ENCODE measurements around the gene ASXL1. TPM values are rescaled to one million over a fixed set of nuclear protein-coding genes. Genes with fewer than 3 reads are reported as not detected.

ASXL1 gene
- total and polyA plus RNA-seq, 10 of the 15 experiments (the other 5 are each of a cell fraction or from before 2014, with no cell fraction given) = 11.0 to 87.6 (median 56.8) TPM

- peaks cover 0 to 11% of the 10 kb centered on the region in 2 experiments; a peak in 1 of 4 replicates for H3K36me3 ChIP-seq (ENCODE audit: control insufficient read depth in 2 of 2, insufficient read depth in 2 of 2, low read length in 1 of 2)
- DNase-seq (ENCODE audit: low read depth, low spot score) (no peak), ATAC-seq (peak; percentile 46), FAIRE-seq (no peak)
- POLR2A ChIA-PET = interaction anchor here (0.6 kb wide), 1 partner anchor 20 kb away, joined by 3 read pairs; no protein-coding TSS in a partner anchor
- no TSS peak for BruUV-seq (replicated peaks)
- H2AFZ ChIP-seq (ENCODE audit: control insufficient read depth, low read depth, low read length) = no peak overlapping the region
- WGBS (ENCODE audit: insufficient coverage, insufficient replicate concordance, low lambda C conversion rate, missing lambda C conversion rate) = 50% methylated on average over 2 of the region's 2 CpGs
- peaks cover 9% of the 10 kb centered on the region for H3K79me2 ChIP-seq (ENCODE audit: control insufficient read depth, insufficient read depth, low read length)
- in situ Hi-C loops (cut with MboI) (no loop called here), intact Hi-C loops (cut with micrococcal nuclease; ENCODE audit: unreplicated experiment) (no loop called here)
- no peaks in the 10 kb centered on the region for H4K20me1 ChIP-seq (ENCODE audit: control insufficient read depth, insufficient read depth)
- CTCF ChIA-PET = interaction anchor here (0.8 to 1.0 kb wide), 2 partner anchors 53 to 109 kb away, joined by 3 read pairs; no protein-coding TSS in a partner anchor
- RAD21 ChIA-PET (ENCODE audit: unreplicated experiment) = no interaction called here
- H3K4me2 ChIP-seq (ENCODE audit: control insufficient read depth, insufficient read depth) = no peak overlapping the region
- no peak for TF ChIP-seq PAX5 (IDR thresholded peaks at IDR 0.05; ENCODE audit: borderline replicate concordance, low read depth, low read length)
- TF ChIP-seq ZNF384 (IDR thresholded peaks at IDR 0.05; ENCODE audit: borderline replicate concordance, low read depth, low read length) = no peak
- no peak for TF ChIP-seq CBX5 (IDR thresholded peaks at IDR 0.05; ENCODE audit: low read depth)
- no peak for TF ChIP-seq FOXK2 (IDR thresholded peaks at IDR 0.05)
- TF ChIP-seq HDAC2 (IDR thresholded peaks at IDR 0.05) = no peak
- TF ChIP-seq SMAD5 (IDR thresholded peaks at IDR 0.05; ENCODE audit: low read depth) = no peak
- no peak for TF ChIP-seq RCOR1 (conservative IDR thresholded peaks at IDR 0.05; ENCODE audit: low read depth, low read length)
- no peak for TF ChIP-seq JUNB (IDR thresholded peaks at IDR 0.05)
- TF ChIP-seq IRF3 (IDR thresholded peaks at IDR 0.05) = no peak
- no peak for TF ChIP-seq PML (IDR thresholded peaks at IDR 0.05; ENCODE audit: low read length)
- TF ChIP-seq GABPA (IDR thresholded peaks at IDR 0.05; ENCODE audit: low read depth) = no peak
- TF ChIP-seq ZNF687 (IDR thresholded peaks at IDR 0.05) = no peak
- TF ChIP-seq, protein P1, sequence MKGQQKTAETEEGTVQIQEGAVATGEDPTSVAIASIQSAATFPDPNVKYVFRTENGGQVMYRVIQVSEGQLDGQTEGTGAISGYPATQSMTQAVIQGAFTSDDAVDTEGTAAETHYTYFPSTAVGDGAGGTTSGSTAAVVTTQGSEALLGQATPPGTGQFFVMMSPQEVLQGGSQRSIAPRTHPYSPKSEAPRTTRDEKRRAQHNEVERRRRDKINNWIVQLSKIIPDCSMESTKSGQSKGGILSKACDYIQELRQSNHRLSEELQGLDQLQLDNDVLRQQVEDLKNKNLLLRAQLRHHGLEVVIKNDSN (IDR thresholded peaks at IDR 0.05; ENCODE audit: borderline replicate concordance, extremely low read length, insufficient read depth, low read depth, low read length) = no peak
- no peak for TF ChIP-seq BCL11A (IDR thresholded peaks at IDR 0.05; ENCODE audit: low read depth, low read length)
- TF ChIP-seq, protein P2, sequence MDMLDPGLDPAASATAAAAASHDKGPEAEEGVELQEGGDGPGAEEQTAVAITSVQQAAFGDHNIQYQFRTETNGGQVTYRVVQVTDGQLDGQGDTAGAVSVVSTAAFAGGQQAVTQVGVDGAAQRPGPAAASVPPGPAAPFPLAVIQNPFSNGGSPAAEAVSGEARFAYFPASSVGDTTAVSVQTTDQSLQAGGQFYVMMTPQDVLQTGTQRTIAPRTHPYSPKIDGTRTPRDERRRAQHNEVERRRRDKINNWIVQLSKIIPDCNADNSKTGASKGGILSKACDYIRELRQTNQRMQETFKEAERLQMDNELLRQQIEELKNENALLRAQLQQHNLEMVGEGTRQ (IDR thresholded peaks at IDR 0.05; ENCODE audit: borderline replicate concordance, low read depth, low read length) = no peak
- no peak for TF ChIP-seq CBFB (IDR thresholded peaks at IDR 0.05; ENCODE audit: low read depth)
- H3K4me1 ChIP-seq (ENCODE audit: control insufficient read depth, insufficient read depth, low read length) = no peaks in the 10 kb centered on the region
- no peak overlapping the region for H3K9ac ChIP-seq (ENCODE audit: control insufficient read depth, insufficient read depth, low read length)
- no peak overlapping the region for H3K4me3 ChIP-seq
- no peak overlapping the region for H3K27ac ChIP-seq (ENCODE audit: control insufficient read depth, insufficient read depth)
- H3K9me3 ChIP-seq (replicated peaks; ENCODE audit: control insufficient read depth, insufficient read depth, low read length) = no peaks in the 10 kb centered on the region; the same call in 2 of the 3 replicates
- SMC1A ChIA-PET (ENCODE audit: uncharacterized antibody, unreplicated experiment) = interaction anchor here (1.0 to 1.6 kb wide), 6 partner anchors 8 to 28 kb away, joined by 3 to 5 read pairs (median 4); no protein-coding TSS in a partner anchor
- no peaks in the 10 kb centered on the region for H3K27me3 ChIP-seq (replicated peaks in 1 of 2; ENCODE audit: control insufficient read depth in 2 of 2, insufficient read depth in 2 of 2, low read length in 1 of 2)
Observed at GRCh38 chr20:32391003-32391402, 32.9 kb downstream of the ASXL1 start.
